T-helper 2 cell (primary cell): ENCODE results near the gene RTP5.

ENCODE experiments used
- DNase-seq, 5 experiments: peaks; one replicate each; pipeline versions ENCODE4 v3.0.0 to v3.0.0-alpha.2; 2012 to 2022

The RTP5 gene

GRCh38 chr2:241857572-241858121 is 11.9 kb upstream of the RTP5 start:
- no peak for DNase-seq

DNA sequence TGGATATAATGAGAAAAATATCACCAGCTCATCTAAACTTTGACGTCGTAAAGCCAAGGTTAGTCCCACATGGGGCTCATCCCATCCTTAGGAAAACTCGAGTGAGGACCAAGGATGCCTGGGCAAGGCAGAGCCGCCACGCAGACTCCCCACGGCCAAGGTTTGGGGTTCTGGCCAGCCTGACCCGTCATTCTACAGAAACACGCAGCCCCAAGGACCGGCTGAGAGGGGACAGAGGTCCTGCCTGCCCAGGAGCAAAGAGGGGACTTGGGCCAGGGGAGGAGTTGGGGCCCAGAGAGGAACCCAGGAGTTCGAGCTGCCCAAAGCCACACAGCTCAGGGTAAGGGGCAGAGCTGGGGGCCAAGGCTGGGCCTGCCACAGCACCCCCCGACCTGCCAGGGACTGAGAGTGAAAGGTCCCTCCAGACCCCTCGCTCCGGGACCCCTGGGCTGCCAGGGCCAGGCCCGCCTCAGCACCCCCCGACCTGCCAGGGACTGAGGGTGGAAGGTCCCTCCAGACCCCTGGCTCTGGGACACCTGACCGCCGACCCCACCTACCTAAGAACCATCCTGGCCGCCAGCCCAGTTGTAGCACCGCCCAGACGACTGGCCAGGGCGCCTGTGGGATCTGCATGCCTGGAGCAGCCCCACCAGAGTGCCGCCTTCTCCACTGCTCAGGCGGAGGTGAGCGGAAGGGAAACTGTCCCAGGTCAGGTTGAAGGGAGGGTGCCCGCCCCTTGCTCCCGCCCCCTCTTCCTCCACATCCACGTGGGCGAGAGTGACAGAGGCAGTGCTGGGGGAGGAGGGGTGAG is 11.1 kb upstream of the RTP5 start, which contains the start of gene PDCD1:
PDCD1 (minus strand) TSS at position 689 of the 811 bp plus-strand sequence; CDS start at position 633, 56 bp downstream.
- DNase-seq, result peak; percentile 13 to 64 (median 47)

DNA sequence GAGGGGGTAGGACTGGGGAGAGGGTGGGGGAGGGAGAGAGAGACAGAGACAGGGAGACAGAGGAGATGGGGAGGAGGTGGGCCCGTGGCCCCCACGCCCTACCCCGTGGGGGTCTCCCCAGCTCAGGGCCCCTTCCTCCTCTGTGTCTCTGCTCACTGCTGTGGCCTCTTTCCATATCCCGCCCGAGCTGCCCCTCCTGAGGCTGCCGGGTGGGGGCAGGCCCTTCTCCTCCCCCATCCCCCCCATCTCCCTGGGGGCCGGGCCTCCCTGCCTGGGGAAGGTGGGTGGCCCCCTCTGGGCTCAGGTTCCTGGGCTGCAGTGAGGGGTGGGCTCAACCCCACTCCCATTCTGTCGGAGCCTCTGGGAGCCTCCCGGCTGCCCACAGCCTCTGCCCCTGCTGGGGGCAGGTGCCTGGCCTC is 10.5 kb upstream of the RTP5 start:
- peak in 1 of 5 experiments; percentile 8 for DNase-seq

GRCh38 chr2:241859436-241860183 is 9.9 kb upstream of the RTP5 start:
- peak in 3 of 5 experiments; percentile 17 to 54 (median 46) for DNase-seq

DNA sequence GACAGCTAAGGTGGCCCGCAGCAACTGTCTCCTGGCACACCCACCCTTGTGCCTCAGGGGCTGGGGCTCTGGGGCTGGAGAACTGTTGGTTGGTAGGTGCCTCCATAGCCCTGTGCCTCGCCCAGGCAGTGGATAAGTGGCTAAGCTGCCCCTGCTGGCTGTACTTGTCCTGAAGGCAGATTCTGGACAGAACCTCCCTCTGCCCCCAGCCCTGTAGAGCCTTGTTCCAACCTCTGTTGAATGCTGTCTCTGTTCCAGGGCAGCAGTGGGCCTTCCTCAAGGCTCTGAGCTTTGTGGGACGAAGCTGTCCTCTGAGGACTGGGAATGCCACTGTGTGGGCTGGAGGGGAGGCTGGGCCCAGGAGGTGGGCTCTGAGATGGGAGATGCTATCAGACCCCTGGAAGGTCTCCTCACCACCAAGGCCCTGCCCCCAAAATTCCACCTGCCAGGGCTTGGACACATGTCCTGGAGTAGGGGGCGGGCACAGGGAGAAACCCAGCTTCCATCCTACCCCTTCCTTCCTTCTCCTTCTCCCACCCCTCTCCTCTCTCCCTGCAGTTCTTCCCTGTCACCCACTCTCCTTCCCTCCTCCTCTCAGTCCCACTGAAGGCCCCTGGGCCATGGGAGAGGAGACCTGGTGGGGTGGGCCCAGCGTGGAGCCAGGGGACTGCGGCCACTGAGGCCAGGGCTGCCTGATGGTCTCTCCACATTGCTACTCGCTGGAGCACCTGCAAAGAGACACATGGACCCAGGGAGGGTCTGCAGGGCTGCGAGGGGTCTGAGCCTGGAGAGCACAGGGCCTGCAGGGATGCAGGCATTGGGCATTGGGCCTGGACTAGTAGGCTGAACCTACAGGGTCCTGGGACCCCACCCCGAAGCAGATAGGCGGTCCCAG is 9.1 kb upstream of the RTP5 start:
- no peak for DNase-seq

DNA sequence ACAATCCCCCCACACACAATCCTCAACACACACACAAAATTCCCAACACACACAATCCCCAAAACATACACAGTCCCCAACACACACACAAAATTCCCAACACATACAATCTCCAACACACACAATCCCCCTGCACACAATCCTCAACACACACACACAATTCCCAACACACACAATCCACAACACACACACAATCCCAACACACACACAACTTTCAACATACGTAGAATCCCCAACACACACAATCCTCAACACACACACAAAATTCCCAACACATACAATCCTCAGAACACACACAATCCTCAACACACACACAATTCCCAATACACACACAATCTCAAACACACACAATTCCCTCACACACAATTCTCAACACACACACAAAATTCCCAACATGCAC is 8.3 kb upstream of the RTP5 start:
- no peak for DNase-seq

GRCh38 chr2:241862093-241862492 is 7.4 kb upstream of the RTP5 start:
- DNase-seq, result no peak

DNA sequence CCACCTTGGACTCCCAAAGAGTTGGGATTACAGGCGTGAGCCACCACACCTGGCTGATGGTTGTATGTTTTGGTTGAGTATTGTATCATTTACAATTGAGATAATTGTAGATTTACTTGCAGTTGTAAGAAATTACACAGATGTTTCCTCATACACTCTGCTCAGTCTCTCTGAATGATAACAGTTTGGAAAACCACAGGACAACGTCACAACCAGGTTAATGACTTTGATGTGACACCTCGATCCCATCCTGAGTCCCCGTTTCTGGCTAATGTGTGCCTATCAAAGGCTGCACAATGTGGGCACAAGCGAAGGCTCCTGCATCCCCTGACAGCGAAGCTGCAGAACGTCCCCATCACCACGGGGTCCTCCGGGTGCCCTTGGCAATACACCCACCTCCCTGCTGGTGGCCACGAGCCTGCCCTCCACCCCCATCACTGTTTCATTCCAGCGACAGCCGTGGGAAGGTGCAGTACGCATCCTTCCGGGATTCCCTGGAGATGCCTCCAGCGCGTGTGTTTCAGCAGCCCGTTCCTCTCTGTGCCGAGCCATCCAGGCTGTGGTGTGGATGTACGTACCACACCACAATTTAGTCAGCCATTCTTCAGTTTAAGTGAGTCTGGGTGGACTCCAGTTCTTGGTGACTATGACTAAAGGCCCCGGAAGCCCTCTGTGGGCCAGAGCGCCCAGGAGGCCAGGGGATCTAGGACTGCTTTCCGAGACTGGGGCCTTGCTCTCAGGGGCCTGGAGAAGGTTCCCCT is 6.6 kb upstream of the RTP5 start:
- no peak for DNase-seq

- peak in 2 of 5 experiments; percentile 50 to 75 for DNase-seq
Measured at GRCh38 chr2:241863536-241863954, 6.0 kb upstream of the RTP5 start.

- peak in 1 of 5 experiments; percentile 42 for DNase-seq
Measured at GRCh38 chr2:241864168-241864849, 5.2 kb upstream of the RTP5 start.

DNA sequence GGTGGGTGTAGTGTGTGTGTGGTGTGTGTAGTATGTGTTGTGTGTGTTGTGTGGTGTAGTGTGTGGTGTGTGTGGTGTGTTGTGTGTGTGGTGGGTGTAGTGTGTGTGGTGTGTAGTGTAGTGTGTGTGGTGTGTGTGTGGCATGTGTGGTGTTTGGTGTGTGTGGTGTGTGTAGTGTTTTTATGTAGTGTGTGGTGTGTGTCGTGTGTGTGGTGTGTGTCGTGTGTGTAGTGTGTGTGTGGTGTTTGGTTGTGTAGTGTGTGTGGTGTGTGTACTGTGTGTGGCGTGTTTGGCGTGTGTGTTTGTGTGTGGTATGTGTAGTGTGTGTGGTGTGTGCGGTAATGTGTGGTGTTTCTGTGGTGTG is 4.7 kb upstream of the RTP5 start:
- DNase-seq, result no peak

DNA sequence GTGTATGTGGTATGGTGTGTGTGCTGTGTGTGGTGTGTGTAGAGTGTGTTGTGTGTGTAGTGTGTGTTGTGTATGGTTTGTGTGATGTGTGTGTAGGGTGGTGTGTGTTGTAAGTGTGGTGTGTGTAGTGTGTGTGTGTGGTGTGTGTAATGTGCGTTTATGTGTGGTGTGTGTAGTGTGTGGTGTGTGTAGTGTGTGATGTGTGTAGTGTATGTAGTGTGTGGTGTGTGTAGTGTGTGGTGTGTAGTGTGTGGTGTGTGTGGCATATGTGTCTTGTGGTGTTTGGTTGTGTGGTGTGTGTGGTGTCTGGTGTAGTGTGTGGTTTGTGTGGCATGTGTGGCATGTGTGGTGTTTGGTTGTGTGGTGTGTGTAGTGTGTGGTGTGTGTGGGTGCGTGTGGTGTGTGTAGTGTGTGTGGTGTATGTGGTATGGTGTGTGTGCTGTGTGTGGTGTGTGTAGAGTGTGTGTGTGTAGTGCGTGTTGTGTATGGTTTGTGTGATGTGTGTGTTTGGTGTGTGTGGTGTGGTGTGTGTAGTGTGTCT is 4.0 kb upstream of the RTP5 start:
- DNase-seq, result peak in 1 of 5 experiments; percentile 46

GRCh38 chr2:241865957-241866789 is 3.4 kb upstream of the RTP5 start:
- peak in 1 of 5 experiments; percentile 62 for DNase-seq

DNA sequence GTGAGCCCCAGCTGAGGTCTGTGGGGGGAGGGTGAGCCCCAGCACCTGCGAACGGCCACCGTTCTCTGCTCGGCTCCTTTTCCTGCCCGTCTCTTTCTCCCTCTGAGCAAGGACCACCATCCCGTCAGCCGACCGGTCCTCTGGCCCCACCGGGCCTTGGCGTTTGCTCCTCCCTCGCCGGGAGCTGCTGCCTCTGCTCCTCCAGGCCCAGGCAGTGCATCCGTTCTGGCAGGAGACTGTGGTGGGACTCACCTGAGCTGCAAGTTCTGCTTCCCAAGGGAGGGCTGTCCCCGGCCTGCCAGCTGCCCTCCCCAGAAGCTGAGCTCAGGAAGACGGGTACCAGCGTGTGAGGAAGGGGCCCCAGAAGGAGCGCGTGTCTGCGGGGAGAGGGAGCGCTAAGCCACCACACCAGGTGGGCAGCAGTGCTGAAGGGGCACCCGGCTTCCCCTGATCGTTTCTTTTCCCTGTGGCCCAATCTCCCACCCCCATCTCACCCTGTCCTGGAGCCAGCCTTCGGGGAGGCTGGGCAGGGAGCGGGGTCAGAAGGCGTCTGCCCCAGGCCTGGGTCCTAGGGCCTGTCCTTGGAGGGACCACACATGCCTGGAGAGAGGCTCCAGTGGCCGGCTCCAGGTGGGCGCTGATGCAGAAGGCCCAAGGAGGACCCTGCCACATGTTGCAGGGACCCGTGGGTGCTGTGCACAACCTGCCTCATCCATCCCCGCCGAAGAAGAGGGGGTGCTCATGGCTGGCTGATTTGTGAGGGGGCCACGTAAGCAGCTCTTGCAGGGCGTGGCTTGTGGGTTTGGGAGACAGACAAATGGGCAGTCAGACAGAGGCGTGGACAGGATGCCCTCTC is 2.5 kb upstream of the RTP5 start:
- no peak for DNase-seq

GRCh38 chr2:241867776-241868420 is 1.6 kb upstream of the RTP5 start:
- peak in 1 of 5 experiments; percentile 87 for DNase-seq

GRCh38 chr2:241868661-241869081 is 858 bp upstream of the RTP5 start:
- peak in 2 of 5 experiments; percentile 23 to 68 for DNase-seq

DNA sequence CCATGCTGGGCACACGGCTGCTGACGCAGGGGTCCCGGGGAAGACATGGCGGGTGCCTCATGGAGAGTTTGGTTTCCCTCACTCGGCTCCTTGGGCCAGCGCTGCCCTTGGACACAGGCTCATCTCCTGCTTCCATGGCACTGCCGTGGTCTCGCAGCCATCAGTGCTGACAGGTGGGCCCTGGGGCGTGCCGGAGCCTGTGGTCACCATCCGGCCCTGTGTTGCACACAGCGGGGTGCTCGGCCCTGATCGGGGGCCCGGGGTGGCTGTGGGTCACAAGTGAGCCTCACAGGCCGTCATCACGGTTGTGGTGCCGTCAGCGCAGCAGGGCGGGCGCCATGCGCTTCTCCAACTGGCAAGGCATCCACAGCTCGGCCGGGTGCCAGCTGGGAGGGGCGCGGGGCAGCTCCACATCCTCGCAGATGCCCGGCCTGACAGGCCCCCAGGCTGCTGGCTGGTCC is 582 bp downstream of the RTP5 start:
- no peak for DNase-seq
